HepG2 (cell line): Measurements from ENCODE around the gene NKD2.

Source experiments
- DPF2 ChIP-seq: sonication (generic); formaldehyde crosslinking; IDR thresholded peaks from 2 replicates; pipeline ENCODE4 v1.4.0; 2020; ENCODE audit warnings: mild to moderate bottlenecking, low read depth, missing genetic modification reagents, borderline replicate concordance
- EHMT2 ChIP-seq: fragments of 200-600 bp; sonication (generic); IDR thresholded peaks from 2 replicates; pipeline ENCODE4 v1.7.0; 2017; ENCODE audit warnings: antibody characterized with exemption, low read depth, low read length, borderline replicate concordance
- HIVEP1 ChIP-seq: sonication (generic); formaldehyde crosslinking; IDR thresholded peaks from 2 replicates; pipeline ENCODE4 v1.4.0; 2020; ENCODE audit warnings: mild to moderate bottlenecking, missing genetic modification reagents
- JARID2 ChIP-seq: sonication (generic); formaldehyde crosslinking; IDR thresholded peaks from 2 replicates; pipeline ENCODE4 v1.8.1; 2023; ENCODE audit warnings: missing genetic modification reagents, inconsistent platforms; ENCODE audit not compliant: insufficient replicate concordance
- MXI1 ChIP-seq: IDR thresholded peaks from 3 replicates; pipeline ENCODE4 v1.6.1; 2012; ENCODE audit warnings: low read depth, low read length, inconsistent platforms, borderline replicate concordance
- SMAD3 ChIP-seq: sonication (generic); formaldehyde crosslinking; IDR thresholded peaks from 2 replicates; pipeline ENCODE4 v1.4.0; 2020; ENCODE audit warnings: missing genetic modification reagents
- TCF12 ChIP-seq, 2 experiments: fragments of 450-650 bp in 1 of 2; sonication (generic) in 1 of 2; formaldehyde crosslinking in 1 of 2; IDR thresholded peaks; 2 replicates each; pipeline versions ENCODE4 v1.6.1 to v1.8.0; 2017 to 2022; ENCODE audit warnings: antibody characterized with exemption in 1 of 2, mild to moderate bottlenecking in 1 of 2, missing genetic modification reagents in 1 of 2, moderate library complexity in 1 of 2
- ZNF543 ChIP-seq: sonication (generic); formaldehyde crosslinking; IDR thresholded peaks from 2 replicates; pipeline ENCODE4 v1.4.0; 2020; ENCODE audit warnings: mild to moderate bottlenecking, missing genetic modification reagents
- TF ChIP-seq, protein P1 (sequence below): IDR thresholded peaks from 2 replicates; pipeline ENCODE4 v1.6.1; 2012; ENCODE audit warnings: low read depth, low read length, improper control_type of control experiment
- TF ChIP-seq, protein P2 (sequence below): sonication (generic); formaldehyde crosslinking; IDR thresholded peaks from 2 replicates; pipeline ENCODE4 v1.5.0; 2020; ENCODE audit warnings: mild to moderate bottlenecking, missing genetic modification reagents, moderate library complexity

DNA sequence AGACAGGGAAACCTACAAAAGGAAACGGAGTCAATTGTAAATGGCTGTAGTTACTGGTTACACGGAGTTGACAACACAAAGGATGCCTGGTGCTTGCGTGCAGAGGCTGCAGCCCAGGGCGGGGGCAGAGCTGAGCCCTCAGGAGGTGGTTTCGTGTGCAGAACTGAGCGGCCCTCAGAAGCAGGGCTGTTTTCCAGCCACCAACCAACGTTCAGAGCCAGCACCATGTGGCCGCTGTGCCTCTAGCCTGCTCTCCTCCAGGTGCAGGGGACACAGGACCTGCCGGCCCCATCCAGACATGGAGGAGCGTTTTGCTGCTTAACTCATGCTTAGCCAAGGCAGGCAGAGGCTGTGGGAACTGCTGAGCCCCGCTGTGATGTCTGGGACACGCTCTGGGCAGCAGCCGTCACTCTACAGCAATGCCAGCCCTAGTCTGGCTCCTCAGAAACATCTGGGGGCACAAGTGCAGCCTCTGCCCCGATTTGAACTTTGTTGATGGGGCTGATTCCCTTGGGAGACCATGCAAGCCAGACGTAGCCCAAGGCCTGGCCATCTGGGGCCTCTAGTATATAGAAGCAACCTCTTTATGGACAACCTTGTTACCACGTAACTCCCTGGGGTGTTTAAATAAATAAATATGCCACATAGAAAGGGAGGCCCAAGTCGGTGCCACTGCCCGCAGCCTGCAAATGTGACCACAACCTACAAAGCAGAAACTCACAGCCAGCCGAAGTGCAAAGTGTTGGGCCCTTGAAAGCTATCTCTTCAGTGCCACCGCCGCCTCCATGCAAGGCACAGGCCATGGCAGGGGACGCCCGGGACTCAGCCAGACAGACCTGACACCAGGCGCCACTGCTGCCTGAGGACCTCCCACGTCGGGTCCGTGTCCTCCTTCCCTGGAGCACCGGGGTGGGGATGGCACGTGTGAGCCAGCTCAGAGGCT, 42.1 kb downstream of the NKD2 start:
- no peak for TF ChIP-seq MXI1
- TF ChIP-seq, protein P1, sequence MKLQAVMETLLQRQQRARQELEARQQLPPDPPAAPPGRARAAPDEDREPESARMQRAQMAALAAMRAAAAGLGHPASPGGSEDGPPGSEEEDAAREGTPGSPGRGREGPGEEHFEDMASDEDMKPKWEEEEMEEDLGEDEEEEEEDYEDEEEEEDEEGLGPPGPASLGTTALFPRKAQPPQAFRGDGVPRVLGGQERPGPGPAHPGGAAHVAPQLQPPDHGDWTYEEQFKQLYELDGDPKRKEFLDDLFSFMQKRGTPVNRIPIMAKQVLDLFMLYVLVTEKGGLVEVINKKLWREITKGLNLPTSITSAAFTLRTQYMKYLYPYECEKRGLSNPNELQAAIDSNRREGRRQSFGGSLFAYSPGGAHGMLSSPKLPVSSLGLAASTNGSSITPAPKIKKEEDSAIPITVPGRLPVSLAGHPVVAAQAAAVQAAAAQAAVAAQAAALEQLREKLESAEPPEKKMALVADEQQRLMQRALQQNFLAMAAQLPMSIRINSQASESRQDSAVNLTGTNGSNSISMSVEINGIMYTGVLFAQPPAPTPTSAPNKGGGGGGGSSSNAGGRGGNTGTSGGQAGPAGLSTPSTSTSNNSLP = no peak
- no peak for TF ChIP-seq HIVEP1 (CRISPR knock-in tag)
- TF ChIP-seq, protein P2, sequence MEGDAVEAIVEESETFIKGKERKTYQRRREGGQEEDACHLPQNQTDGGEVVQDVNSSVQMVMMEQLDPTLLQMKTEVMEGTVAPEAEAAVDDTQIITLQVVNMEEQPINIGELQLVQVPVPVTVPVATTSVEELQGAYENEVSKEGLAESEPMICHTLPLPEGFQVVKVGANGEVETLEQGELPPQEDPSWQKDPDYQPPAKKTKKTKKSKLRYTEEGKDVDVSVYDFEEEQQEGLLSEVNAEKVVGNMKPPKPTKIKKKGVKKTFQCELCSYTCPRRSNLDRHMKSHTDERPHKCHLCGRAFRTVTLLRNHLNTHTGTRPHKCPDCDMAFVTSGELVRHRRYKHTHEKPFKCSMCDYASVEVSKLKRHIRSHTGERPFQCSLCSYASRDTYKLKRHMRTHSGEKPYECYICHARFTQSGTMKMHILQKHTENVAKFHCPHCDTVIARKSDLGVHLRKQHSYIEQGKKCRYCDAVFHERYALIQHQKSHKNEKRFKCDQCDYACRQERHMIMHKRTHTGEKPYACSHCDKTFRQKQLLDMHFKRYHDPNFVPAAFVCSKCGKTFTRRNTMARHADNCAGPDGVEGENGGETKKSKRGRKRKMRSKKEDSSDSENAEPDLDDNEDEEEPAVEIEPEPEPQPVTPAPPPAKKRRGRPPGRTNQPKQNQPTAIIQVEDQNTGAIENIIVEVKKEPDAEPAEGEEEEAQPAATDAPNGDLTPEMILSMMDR (CRISPR knock-in tag) = no peak
- no peak for TF ChIP-seq JARID2 (CRISPR knock-in tag)
- no peak for TF ChIP-seq EHMT2
- TF ChIP-seq ZNF543 (CRISPR knock-in tag) = no peak
- TF ChIP-seq SMAD3 = no peak
- TF ChIP-seq DPF2 (CRISPR knock-in tag) = no peak
- TF ChIP-seq TCF12 (IDR thresholded peaks at IDR 0.05) = no peak
- no peak for TF ChIP-seq TCF12 (CRISPR knock-in tag; IDR thresholded peaks at IDR 0.05)
